HG03442 (cell line): ENCODE results near the gene KIDINS220.

ENCODE experiments used
- ATAC-seq: cut with Tn5 transposase; IDR thresholded peaks from one replicate; pipeline ENCODE4 v1.9.1; 2021; ENCODE audit warnings: mild to moderate bottlenecking, moderate library complexity; ENCODE audit not compliant: unreplicated experiment

The KIDINS220 gene

DNA sequence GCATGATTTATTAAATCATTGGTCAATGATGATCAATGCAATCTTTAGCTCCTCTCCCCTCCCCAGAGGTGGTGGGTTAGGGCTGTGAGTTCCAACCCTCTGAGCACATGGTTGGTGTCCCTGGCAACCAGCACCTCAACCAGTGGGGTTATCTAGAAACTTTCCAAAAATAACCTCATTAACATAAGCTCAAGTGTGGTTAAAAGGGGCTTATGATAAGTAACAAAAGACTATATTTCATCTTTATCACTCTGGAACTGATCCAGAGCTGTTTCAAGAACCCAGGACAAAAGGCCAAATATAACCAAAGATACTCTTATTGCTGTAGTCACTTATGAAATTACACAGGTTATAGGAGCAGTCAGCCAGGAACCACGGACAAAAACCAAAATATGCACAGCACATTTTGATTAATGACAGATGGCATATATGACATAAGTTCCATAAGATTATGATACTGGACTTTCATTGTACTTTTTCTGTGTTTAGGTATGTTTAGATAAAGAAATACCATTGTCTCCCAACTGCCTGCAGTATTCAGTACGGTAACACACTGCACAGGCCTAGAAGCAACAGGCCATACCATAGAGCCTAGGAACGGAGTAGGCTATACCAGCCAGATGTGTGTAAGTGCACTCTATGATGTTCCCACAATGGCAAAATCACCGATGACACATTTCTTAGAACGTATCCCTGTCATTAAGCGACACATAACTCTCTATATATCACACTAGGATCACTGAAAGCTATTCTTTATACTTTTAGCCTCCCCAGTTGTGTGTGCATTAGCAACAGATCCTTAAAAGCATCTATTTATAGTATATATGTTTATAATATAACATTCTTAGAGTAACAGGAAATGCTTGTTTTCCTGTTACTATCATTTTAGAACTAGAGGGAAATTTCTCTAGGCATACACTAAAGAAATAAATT, 31.9 kb downstream of the KIDINS220 start:
- no peak for ATAC-seq

DNA sequence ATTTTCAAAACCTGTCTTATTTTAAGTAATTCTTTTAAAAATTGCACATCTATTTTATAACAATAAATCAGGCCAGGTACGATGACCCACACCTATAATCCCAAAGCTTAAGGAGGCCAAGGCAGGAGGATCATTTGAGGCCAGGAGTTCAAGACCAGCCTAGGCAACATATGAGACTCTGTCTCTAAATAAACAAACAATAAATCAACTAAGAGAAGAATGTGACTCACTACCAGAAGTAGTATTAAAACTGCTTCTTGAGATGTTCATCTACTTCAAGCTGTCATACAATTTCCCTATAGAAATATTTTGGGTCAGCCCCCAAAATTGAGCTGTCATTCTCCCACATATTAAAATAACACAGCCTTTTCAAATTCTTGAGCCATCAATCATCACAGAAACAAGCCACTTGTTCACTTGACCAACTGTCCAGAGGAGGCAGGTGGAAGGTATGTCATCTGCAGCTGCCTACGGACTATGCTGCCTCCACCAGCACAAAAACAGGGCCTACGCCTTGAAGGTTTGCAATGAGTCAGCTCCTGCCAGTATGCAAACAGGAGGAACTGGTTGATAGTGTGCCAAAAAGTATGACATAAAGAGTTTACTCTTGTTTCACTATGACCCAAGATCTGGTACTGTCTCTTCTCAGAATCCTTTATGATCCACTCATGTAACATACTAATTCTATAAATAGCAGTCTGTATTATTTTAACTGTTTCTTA, 33.6 kb downstream of the KIDINS220 start:
- ATAC-seq: peak; percentile 100

DNA sequence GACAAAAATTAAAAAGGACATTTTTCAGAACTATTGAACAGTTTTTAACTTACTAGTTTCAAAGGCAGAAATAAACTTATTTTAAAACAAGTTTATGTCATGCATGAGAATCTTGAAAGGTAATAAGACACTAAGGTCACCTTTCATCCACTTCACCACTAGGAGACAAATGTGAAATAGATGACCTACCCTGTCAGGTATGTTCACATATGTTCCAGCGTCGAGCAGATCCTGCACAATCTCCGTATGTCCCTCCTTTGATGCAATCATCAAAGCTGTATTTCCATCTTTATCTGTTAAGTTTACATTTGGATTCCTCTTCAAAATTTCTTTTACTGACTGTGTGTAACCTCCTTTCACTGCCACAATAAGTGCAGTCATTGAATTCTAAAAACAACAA, 34.7 kb downstream of the KIDINS220 start:
- ATAC-seq: no peak

DNA sequence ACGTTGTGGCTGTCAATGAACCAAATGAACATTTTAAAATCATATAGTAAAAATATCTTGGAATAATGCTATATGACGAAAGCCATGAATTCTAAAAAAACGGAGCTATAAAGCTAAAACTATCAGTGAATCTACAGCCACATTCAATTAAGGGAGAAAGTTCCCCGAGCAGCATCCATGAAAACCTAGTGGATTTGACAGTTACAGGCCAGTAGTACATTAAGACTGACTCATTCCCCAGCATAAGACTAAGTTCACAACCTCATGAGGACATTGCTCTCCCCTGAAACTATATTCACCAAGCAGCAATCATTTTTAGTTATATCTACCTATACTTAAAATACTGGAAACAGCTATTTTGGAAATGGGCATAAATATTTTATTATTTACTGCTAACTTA, 36.6 kb downstream of the KIDINS220 start:
- no peak for ATAC-seq

DNA sequence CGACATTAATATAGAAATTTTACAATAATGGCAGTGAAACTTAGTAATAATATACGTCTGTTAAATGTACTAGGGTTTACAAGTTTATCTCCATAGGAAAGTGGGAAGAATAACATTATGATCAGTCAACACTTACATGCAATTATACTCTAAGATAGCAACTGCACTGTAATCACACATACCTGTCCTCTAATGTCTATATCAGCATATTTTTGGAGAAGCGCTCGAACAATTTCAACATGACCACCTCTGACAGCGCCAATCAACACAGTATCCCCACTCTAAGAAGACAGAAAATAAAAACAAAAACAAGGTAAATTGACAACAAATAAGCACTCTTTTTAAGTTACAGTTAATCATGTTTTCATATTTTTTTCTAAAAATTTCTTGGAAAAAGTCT, 37.2 kb downstream of the KIDINS220 start:
- no peak for ATAC-seq

DNA sequence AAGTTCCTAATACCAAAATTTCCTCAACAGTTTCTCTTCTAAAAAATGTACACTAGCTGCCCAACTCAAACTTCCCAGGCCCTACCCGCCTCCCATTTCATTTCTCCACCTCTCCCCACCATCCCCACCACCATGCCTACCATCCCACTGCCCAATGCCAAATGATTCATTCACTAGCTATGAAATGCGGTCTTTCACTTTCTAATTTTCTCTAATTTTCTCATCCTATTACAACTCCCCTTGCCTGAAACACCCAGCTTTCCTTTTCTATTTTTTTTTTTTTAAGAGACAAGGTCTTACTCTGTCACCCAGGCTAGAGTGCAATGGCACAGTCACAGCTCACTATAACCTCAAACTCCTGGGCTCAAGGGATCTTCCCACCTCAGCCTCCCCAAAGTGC, 38.4 kb downstream of the KIDINS220 start:
- no peak for ATAC-seq

DNA sequence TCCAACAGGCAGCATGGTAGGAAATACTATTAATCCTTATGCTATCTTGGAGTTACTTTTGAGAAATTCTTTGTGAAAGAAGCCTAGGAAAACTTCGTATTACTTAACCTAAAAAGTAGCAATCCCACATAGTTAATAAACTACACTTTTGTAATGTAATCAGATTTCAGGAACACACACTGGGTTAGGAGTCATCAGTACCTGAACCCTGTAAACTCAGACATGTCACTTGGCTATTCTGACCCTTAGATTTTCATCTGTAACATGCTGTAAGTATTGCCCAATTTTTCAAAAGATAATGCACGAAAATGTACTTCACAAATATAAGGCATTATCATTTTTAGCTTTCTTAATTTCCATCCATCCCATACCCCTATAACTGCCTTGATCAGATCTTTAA, 39.0 kb downstream of the KIDINS220 start:
- ATAC-seq: no peak

DNA sequence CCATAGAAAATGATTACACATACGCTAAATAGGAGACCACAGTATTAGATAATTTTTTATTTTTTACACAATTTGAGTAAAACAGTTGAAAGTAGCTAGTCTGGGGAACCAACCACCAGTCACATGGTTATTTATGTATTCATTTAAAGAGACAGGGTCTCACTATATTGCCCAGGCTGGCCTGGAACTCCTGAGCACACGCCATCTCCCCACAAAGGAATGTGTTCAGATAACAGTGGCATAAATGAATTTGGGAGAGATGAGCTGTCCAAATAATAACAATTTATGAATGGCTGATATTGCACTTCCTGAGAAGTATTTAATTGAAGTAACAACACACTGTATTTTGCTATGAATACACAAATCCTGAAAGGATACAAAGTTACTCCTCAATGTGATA, 39.7 kb downstream of the KIDINS220 start:
- no peak for ATAC-seq

DNA sequence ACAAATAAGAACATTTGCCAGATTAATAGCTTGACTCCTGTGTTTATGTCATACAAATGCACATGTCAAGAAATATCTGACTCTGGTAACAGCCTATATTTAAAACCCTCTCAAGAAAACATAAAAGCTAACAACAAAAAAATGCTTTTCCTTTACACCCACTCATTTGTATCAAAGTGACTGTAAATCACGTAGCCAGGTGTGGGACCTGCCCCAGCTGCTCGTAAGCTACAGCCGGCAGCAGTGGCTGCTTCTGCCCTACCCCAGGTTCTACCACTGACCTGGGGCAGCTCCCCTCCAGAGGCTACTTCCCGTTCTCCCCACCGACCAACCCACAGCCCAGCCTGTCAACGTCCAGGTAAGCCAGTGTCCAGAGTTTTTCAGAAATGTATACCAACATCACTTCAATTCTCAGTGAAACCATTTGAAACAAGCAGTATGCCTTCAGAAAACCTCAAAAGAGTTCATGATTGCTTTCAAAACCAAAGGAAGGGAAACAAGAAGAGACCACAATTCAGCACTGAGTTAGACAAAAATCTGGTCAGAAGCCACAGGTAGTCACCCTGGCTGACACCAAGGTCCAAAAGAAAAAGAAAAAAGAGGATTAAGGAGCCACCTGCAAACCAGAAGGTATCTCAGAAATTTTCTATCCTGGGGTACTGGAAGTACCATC, 40.4 kb downstream of the KIDINS220 start:
- peak; percentile 82 for ATAC-seq

DNA sequence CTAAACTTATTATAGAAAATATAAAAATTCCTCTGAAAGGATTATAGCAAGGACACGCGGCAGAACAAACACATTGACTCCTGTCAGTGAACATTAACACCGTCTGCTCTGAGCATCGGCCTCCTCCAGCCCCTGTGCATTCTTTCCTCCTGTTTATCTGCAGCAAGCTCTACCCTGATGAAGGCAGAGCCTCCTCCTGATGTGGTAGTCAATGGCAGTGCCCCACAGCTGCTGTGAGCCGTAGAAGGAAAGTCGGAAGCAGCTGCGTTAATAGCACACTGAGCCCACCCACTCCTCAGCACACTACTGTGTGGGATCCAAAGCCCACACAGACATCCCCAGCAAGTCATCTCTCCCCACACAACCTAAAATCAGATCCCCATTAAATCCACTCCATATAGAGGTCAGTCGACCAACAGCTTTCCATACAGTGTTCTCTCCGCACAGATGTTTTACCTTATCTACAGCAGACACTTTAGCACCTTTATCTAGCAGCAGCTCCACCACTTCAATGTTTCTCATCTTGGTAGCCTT, 41.0 kb downstream of the KIDINS220 start:
- ATAC-seq: no peak

DNA sequence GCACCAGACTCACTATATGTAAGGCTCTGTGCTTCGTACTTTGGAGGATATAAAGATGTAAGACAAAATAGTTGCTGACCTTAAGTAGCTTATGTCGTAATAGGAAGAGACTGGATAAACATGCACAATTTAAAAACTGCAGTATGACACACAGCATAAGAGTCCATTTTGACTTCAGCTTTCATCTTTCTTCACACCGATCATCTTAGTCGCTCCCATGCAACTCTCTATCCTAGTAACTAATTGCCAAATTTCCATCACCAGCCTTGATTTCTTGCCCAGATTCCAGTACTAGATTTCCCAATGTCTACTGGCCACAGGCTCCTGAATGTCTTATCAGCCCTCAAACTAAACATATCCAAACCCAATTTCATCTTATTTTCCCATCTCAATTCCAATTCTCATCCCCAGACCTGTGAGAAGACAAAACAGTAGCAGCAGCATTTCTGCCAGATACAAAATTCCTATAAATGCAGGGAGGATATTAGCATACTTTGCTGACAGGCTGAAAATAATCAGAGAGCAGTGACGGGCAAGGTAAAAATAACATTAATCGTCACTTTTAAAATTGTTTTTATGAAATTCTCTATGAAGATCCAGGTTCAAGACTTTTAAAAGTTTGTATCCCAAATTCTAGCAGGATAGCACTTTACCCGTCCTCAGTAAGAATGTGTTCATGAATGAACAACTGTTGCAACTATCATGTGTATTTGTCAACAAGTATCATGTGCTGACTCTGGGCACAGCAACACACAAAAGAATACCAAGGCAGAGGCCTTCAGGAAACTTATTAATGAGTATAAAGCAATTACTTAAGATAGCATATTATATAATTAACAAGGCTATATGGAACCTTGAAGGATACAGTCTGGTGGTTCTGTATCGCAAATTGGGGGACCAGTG, 42.2 kb downstream of the KIDINS220 start:
- no peak for ATAC-seq

DNA sequence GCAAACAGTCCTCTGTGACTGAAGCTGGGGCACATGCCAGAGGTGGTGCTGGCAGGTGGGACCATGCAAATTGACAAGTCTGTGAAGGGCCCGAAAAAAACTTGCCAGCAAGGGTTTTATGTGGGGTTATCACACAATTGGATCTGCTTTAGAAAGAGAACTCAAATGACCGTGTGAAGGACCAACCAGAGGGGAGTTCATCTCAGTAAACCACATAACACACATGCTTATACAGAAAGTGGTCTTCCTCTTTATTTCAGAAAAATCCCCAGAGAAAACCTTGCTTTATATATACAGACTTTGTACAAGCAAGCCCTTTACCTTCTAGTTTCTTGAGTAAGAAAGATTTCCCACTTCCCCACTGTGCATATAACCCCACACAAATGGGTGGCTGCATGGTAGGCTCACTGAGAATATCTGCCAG, 46.7 kb downstream of the KIDINS220 start:
- ATAC-seq: peak; percentile 59

DNA sequence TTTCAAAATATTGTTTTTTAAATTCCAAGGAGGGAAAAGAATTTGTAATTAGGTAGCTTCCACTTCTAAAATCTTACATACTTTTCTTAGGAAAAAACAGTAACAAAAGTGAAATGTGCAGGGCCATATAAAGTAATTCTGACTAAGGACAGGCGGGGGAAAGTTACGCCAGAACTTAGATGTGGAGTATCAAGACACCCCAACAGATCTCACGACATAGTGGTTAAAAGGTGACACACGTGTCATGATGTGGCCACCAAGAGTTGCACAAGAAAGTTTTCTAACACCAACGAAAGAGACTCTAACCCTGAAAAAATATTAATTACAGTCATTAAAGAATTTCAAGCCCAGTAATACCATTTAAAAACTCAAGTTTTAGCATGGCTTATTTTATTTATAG, 51.0 kb downstream of the KIDINS220 start:
- no peak for ATAC-seq

DNA sequence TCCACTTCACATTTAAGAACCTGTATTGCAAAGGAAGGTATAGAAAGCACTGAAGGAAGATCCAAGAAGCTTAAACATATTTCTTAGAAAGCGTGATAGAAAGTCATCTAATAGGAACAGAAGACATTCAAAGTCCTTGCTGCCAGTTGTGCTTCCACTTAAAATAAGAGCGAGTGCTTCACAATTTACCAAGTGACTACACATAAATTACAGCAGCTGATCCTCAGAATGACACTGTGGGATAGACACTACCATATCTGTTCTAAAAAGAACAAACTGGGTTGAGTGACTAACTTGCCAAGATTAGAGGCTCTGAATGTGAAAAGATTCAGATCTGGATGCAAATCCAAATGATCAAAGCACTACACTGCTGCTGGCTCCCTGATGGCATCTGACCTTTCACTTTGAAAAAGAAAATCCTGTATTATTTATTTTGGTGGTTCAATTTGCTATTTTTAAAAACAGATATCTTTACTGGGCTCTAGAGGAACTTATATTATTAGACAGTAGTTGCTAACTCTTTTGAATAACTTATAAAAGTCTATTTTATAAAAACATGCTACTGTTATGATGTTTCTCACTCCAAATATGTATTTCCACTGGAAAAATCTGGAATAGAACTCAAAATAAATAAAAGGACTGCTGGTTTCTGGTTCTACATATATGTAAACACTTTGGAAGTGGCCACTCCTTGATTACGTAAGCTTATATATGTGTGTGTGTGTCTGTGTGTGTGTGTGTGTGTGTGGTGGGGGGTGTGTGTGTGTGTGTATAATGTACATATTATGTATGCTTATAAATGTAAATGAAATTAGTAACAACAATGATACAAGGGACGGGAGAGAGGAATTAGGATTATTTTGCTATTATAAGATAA, 57.4 kb downstream of the KIDINS220 start:
- no peak for ATAC-seq

DNA sequence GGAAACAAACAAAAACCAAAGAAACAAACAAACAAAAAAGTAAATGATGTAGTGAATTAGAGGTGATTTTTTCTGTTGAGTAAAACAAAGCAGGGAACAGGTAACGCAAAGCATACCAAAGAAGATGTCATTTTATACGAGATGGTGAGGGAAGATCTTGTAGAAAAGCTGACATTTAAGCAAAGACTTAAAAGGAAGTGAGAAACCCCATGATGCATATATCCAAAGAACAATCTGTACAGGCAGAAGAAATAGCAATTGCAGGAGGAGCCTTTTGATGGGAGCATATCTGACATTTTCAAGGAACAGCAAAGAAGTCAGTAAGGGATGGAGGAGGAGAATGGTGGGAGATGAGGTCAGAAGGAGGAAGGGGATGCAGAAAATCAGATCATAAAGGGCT, 63.0 kb downstream of the KIDINS220 start:
- ATAC-seq: no peak

DNA sequence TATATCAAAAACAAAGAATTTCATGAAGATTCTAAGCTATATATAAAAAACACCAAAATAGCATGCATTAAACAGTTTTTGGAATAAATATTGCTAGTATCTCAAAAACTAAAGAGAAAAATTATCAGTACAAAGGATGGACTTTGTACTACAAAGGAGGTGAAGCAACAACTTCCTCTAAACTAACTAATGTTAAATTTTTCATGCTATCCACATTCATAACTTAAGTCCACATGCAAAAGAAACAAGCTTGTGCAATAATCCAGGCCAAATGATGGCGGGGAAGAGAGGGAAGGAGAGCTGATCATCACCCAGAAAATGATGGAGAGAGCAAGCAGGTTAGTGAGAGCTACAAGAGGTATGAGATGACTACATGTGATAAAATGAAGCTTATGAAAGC, 70.1 kb downstream of the KIDINS220 start:
- ATAC-seq: no peak

DNA sequence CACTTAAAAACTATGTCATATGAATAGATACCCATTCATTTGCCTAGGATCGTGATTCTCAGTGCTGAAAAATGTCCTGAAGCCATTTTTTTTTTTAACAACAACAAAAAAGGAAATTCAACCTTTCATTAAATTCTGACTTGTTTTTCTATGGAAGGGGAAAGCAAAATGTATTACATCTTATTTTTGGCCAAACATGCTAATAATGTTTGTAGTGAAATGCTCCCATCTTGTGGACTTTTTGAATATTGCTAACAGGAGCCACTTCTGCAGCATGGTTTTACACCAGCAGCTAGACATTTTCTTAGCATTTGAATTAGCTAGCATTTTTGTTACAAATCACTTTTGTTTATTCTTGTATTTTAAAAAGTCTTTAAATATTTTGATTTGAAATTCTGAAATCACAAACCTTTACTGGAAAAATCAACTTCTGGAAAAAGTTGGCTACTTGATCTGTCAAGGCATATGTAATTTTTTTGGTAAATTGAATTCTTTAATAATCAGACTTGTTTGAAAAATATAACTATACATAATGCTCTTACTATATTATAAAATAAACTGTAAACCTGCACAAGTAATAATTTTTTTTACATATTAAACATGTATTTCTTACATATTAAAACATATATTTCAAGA, 75.8 kb downstream of the KIDINS220 start:
- ATAC-seq: no peak

DNA sequence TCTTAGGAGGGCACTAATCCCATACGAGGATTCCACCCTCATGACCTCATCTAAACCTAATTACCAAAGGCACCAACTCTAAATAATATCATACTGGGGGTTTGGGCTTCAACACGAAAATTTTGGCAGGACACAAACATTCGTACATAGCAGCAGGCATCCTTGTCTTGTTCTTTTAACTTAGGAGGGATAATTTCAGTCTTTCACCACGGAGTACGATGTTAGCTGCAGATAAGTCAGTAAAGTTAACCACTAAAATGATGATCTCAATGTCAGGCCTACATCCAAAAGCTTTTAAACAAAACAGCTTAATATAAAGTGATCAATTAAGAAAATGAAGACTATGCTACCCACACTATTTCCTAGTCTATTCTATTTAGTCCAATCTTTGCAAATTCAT, 80.7 kb downstream of the KIDINS220 start:
- no peak for ATAC-seq

DNA sequence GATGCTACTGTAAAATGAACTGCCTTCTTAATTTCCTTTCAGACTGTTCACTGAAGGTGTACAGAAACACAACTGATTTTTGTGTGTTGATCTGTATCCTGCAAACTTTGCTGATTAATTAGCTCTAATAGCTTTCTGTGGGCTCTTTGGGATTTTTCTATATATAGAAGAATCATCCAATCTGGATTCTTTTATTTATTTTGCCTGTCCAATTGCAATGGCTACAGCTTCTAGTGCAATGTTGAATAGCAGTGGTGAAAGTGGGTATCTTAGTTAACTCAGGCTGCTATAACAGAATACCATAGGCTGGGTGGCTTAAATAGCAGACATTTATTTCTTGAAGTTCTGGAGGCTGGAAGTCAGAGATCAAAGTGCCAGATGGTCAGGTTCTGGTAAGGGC, 81.2 kb downstream of the KIDINS220 start:
- ATAC-seq: no peak
